HG03558 (cell line): ENCODE results near the gene FBLN5.
"Not testable (repeated sequence)": the region's sequence is repeated elsewhere in the genome, so short reads cannot be mapped to it uniquely, and the experiment has no call there.

Source experiments
- ATAC-seq: cut with Tn5 transposase; IDR thresholded peaks from one replicate; pipeline ENCODE4 v1.9.1; 2021; ENCODE audit warnings: moderate number of reproducible peaks; ENCODE audit not compliant: unreplicated experiment; ENCODE audit errors: extremely low read depth

Gene FBLN5

GRCh38 chr14:91869556-91869955 is 77.9 kb downstream of the FBLN5 start:
- no peak for ATAC-seq

GRCh38 chr14:91867316-91867988 is 80.0 kb downstream of the FBLN5 start, which contains the start of gene TC2N:
TC2N (minus strand) TSS chr14:91867536; CDS start chr14:91813769, 53,767 bp downstream.
- ATAC-seq: no peak

- ATAC-seq: no peak
Measured at GRCh38 chr14:91866511-91867295, 80.8 kb downstream of the FBLN5 start.

GRCh38 chr14:91866061-91866460 is 81.4 kb downstream of the FBLN5 start:
- ATAC-seq: no peak

- ATAC-seq: no peak
Measured at GRCh38 chr14:91862417-91862816, 85.1 kb downstream of the FBLN5 start.

- ATAC-seq: no peak
Measured at GRCh38 chr14:91861091-91861490, 86.4 kb downstream of the FBLN5 start.

- no peak for ATAC-seq
Measured at GRCh38 chr14:91860238-91860637, 87.3 kb downstream of the FBLN5 start.

- ATAC-seq: peak; percentile 75
Measured at GRCh38 chr14:91858536-91859275, 88.8 kb downstream of the FBLN5 start.

GRCh38 chr14:91857614-91858013 is 89.9 kb downstream of the FBLN5 start:
- no peak for ATAC-seq

GRCh38 chr14:91854327-91854934 is 93.1 kb downstream of the FBLN5 start:
- ATAC-seq: no peak

GRCh38 chr14:91851563-91851962 is 95.9 kb downstream of the FBLN5 start:
- ATAC-seq: no peak

- no peak for ATAC-seq
Measured at GRCh38 chr14:91848504-91849001, 98.9 kb downstream of the FBLN5 start.

GRCh38 chr14:91847693-91848092 is 99.8 kb downstream of the FBLN5 start:
- ATAC-seq: no peak

- no peak for ATAC-seq
Measured at GRCh38 chr14:91845652-91846051, 101.8 kb downstream of the FBLN5 start.

- ATAC-seq: not testable (repeated sequence)
Measured at GRCh38 chr14:91845056-91845455, 102.4 kb downstream of the FBLN5 start.

GRCh38 chr14:91844029-91844428 is 103.5 kb downstream of the FBLN5 start:
- no peak for ATAC-seq

- no peak for ATAC-seq
Measured at GRCh38 chr14:91843437-91843836, 104.1 kb downstream of the FBLN5 start.

GRCh38 chr14:91841065-91841464 is 106.4 kb downstream of the FBLN5 start:
- ATAC-seq: no peak

GRCh38 chr14:91839749-91840148 is 107.7 kb downstream of the FBLN5 start:
- no peak for ATAC-seq

GRCh38 chr14:91837076-91837475 is 110.4 kb downstream of the FBLN5 start:
- no peak for ATAC-seq
